Uterus (tissue), 2 donors: ENCODE data around the gene LFNG.

ENCODE experiments used
- POLR2A ChIP-seq, 2 donors: fragments of 450-650 bp; IDR thresholded peaks; one replicate each; pipeline ENCODE4 v1.6.1; 2016; ENCODE audit warnings: antibody characterized with exemption in 2 of 2, mild to moderate bottlenecking in 1 of 2, moderate library complexity in 1 of 2
- TF ChIP-seq, protein P1 (sequence below), 4 experiments: fragments of 200-600 bp in 2 of 4; fragments of 450-650 bp in 2 of 4; sonication (generic) in 2 of 4; IDR thresholded peaks; one replicate each; pipeline ENCODE4 v1.5.1; 2016 to 2019; ENCODE audit warnings: antibody characterized with exemption in 4 of 4, mild to moderate bottlenecking in 2 of 4, moderate library complexity in 1 of 4

DNA sequence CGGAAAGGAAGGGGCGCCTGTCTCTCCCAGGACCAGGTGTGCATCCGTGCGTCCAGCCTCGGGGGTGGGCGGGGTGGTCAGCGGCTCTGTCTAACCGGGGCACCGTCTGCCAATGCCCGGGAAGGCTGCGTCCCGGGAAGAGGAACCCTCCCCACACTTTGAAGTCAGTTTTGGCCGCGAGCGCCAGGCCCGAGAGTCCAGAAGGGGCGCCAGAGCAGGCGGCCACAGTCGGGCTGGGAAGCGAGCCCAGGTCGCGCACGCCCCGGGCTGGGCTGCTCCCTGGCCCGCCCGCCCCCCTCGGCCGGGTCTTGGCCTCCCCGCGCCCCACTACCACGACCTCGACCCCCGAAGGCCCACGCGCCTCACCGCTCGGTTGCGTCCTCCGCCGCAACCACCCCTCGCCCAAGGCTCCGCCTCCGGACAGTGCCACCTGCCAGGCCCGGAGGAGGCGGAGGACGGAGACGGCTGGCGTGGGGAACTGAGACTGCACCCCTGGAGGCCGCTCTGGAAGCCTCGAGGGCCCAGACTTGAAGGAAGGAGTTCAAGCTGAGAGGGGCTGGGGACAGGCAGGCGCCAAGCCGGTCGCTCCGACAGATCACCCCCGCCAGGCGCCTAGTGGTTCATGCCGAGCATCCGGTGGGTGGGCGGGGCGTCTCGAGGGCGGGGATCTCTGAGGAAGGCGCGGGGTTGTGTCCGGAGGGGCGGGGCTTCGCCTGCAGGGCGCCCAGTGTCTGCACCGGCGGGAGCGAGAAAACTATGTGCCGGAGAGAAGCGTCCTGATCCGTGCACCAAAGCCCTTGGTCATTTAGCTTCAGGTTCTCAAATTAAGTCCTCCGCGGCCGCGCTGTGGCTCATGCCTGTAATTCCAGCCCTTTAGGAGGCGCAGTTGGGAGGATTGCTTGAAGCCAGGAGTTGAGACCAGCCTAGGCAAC, 35.8 kb downstream of the LFNG start, which contains the start of gene BRAT1:
- TF ChIP-seq, protein P1, sequence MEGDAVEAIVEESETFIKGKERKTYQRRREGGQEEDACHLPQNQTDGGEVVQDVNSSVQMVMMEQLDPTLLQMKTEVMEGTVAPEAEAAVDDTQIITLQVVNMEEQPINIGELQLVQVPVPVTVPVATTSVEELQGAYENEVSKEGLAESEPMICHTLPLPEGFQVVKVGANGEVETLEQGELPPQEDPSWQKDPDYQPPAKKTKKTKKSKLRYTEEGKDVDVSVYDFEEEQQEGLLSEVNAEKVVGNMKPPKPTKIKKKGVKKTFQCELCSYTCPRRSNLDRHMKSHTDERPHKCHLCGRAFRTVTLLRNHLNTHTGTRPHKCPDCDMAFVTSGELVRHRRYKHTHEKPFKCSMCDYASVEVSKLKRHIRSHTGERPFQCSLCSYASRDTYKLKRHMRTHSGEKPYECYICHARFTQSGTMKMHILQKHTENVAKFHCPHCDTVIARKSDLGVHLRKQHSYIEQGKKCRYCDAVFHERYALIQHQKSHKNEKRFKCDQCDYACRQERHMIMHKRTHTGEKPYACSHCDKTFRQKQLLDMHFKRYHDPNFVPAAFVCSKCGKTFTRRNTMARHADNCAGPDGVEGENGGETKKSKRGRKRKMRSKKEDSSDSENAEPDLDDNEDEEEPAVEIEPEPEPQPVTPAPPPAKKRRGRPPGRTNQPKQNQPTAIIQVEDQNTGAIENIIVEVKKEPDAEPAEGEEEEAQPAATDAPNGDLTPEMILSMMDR (IDR thresholded peaks at IDR 0.05), result peak in 3 of 4 experiments; percentile 25 to 46 (median 45)
- TF ChIP-seq POLR2A (IDR thresholded peaks at IDR 0.05), result peak; percentile 36 to 70
